ENCODE measurements around the gene CCNE1.
A peak's percentile ranks its signal among the peaks of the same experiment; 100 is the strongest.
"Not testable (repeated sequence)": the region's sequence is repeated elsewhere in the genome, so short reads cannot be mapped to it uniquely, and the experiment has no call there.

Gene CCNE1

GRCh38 chr19:29819300-29819699 lies 7.5 kb downstream of the CCNE1 start:
- no peak for DNase-seq

- no peak for DNase-seq
Observed at GRCh38 chr19:29819986-29820385, 8.2 kb downstream of the CCNE1 start.

- DNase-seq, result no peak
Observed at GRCh38 chr19:29823581-29824330, 12.0 kb downstream of the CCNE1 start.

GRCh38 chr19:29825263-29825662 lies 13.5 kb downstream of the CCNE1 start:
- not testable (repeated sequence) for DNase-seq

- no peak for DNase-seq
Observed at GRCh38 chr19:29831041-29831548, 19.3 kb downstream of the CCNE1 start.

- no peak for DNase-seq
Observed at GRCh38 chr19:29831686-29832085, 19.9 kb downstream of the CCNE1 start.

GRCh38 chr19:29832801-29833200 lies 21.0 kb downstream of the CCNE1 start:
- no peak for DNase-seq

- no peak for DNase-seq
Observed at GRCh38 chr19:29833614-29834261, 21.9 kb downstream of the CCNE1 start.

GRCh38 chr19:29834991-29835846 lies 23.4 kb downstream of the CCNE1 start:
- DNase-seq, result no peak

GRCh38 chr19:29836409-29836825 lies 24.6 kb downstream of the CCNE1 start:
- no peak for DNase-seq

GRCh38 chr19:29837448-29837981 lies 25.7 kb downstream of the CCNE1 start:
- no peak for DNase-seq

- DNase-seq, result no peak
Observed at GRCh38 chr19:29837996-29838395, 26.2 kb downstream of the CCNE1 start.

GRCh38 chr19:29840066-29840950 lies 28.5 kb downstream of the CCNE1 start:
- no peak for DNase-seq

- DNase-seq, result no peak
Observed at GRCh38 chr19:29841209-29841558, 29.4 kb downstream of the CCNE1 start.

- no peak for DNase-seq
Observed at GRCh38 chr19:29841559-29842367, 30.0 kb downstream of the CCNE1 start.

GRCh38 chr19:29842471-29843179 lies 30.8 kb downstream of the CCNE1 start:
- DNase-seq, result no peak

- DNase-seq, result no peak
Observed at GRCh38 chr19:29843180-29844051, 31.6 kb downstream of the CCNE1 start.

- DNase-seq, result peak; percentile 47
Observed at GRCh38 chr19:29844891-29845573, 33.2 kb downstream of the CCNE1 start.

Data from NCI-H510A treated with DMSO at 0.1 percent for 48 hours (cell line).